Stimulated activated CD4-positive, alpha-beta T cell treated with anti-CD3 and anti-CD28 coated beads, Interleukin-12 subunit alpha, Interleukin-12 subunit beta, amount 100 ng/mL, for 4 hours (primary cell): ENCODE measurements around the gene CAPN9.
"Not testable (repeated sequence)": the region's sequence is repeated elsewhere in the genome, so short reads cannot be mapped to it uniquely, and the experiment has no call there.

ENCODE experiments used
- DNase-seq: peaks from one replicate; pipeline ENCODE4 v3.0.0-alpha.2; 2020

Gene CAPN9

GRCh38 chr1:230749150-230749549, 2.0 kb downstream of the CAPN9 start:
- no peak for DNase-seq

DNA sequence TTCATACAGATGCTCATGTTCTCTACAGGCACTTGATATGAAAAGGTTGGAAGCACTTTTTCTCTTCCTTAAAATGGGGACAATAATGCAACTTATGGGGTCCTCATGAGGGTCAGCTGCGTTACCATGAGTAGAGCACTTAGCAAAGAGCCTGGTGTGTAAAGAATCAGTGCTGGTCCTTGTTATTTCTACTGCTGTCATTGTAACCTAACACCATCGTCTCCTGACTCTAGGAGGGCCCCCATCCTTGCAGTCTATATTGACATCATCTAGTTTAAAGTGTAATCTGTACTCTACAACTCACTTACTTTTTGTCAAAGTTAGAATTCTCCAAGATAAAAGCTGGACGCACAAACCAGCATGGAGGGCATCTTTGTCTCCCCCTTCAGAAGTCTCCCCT, 2.4 kb downstream of the CAPN9 start:
- DNase-seq: no peak

GRCh38 chr1:230750576-230750975, 3.4 kb downstream of the CAPN9 start:
- no peak for DNase-seq

DNA sequence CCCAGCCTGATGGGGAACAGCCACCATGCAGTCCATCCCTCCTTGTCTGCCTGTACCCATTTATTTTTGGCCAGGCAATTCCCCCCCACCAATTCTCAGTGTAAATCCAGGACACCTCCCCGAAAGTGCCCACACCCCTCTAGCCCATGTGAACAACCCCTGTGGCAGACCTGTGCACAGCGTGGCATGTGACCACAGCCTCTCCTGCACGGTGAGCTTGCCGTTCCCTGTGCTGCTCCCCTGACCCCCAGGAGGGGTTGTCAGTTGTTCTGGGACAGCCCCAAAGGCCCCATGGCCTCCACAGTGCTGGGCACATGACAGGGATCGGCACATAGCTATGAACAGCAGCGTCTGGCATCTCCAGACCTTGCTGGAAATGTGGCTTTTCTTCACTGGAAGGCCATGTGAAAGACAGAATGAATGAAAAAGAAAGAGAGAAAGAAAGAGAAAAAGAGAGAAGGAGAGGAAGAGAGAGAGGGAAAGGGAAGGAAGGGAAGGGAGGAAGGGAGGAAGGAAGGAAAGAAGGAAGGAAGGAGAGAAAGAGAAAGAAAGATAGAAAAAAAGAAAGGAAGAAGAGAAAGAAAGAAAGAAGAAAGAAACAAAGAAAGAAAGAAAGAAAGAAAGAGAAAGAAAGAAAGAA, 3.9 kb downstream of the CAPN9 start:
- DNase-seq: no peak

DNA sequence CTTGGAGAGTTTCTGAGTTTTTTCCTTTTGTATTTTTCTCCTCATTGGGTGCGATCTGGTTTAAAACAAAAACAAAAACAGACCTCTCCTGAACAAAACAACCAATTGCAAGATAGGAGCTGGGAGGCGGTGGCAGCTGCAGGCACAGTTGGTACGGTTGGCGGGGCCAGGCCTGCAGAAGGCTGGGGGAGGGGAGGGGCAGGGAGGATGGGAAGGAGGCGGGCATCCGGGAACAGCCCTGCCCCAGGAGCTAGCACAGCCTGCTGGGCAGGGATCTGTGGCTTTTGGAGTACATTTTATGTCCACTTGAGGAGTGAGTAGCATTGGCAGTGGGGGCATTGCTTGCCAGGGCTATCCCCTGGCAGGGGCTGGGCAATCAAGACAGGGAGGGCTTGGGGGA, 5.2 kb downstream of the CAPN9 start:
- DNase-seq: no peak

- no peak for DNase-seq
Observed at GRCh38 chr1:230753191-230753585, 6.0 kb downstream of the CAPN9 start.

DNA sequence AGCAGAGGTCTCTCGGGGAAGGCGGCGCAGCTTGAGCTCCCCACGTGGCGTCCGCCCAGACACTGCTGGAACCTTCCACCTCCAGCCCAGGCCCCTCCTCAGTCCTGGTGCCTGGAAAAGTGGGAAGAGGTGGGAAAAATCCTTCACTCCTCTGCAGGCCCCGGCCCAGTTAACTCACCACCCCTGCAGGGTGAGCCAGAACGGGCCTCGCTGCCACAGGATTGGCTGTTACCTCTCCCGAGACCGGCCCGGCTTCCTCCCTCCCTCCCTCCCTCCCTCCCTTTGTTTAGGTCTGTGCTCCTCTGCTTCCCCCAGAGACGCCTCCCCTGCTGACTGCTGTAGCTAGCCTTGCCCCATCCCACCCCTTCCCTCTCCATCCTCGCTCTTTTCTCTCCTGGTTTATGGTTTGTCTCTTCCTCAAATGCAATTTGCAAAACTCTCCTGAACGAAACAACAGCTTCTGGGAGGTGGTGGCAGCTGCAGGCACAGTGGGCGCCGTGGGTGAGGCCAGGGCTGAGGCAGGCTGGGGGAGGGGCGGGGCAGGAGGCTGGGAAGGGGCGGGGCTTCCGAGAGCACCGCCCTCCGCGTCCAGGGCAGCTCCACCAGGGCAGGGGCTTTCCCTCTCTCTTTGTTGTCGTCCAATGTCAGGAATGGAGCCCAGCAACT, 6.5 kb downstream of the CAPN9 start:
- peak; percentile 9 for DNase-seq

DNA sequence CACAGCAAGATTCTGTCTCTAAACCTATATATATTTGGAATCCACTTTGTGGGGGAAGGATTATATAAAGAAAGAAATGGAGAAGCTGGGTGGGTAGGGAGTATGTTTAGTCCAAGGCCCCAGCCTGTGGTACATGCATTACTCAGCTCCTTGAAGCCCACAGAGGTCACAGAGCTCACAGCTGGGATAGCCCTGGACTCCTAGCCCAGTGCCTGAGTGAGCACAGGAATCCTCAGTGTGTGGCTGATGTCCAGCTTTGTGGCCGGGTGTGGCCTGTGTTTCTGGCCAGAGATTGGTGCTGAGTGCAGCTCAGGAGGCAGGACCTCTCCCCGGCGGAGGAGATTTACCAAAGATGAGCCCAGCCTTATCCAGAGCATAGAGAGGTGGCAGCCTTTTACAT, 7.6 kb downstream of the CAPN9 start:
- DNase-seq: no peak

DNA sequence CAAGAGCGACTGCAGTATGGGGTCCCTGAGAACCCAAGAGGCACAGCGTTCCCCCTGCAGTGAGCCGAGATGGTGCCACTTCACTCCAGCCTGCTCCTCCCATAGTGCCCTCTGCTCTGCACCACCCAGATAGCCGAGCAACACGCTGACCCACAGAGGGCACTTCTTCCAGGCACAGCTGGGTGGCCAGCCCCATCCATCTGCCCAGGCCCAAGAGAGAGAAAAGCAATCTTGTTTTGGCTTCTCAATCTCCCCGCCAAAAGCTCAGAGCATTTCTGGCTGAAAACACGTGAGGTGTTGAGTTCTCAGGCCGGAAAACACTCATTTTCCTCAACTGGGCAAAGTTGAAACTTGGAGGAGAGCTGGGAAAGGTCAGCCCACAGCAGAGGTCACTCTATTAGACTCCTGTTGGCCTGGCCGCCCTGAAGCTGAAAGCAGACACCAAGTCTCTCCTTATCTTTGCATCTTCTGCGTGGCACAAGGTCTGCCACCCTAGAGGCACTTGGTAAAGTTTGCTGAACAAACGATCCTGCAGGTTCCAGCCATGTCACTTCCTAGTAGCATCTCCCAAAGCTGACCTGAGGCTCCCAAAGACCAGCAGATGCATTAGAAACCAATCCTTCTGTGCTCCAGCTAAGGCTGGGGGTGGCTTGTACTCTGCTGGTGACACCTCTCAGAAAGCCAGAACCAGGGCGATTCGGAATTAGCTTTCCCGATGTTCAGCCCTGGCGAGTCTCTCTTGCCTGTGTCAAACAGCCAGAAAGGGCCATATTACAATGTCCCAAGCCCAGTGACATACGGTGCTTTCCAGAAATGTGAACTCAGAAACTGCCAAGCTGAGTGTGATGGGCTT, 10.9 kb downstream of the CAPN9 start:
- DNase-seq: no peak

GRCh38 chr1:230758709-230759368, 11.7 kb downstream of the CAPN9 start:
- DNase-seq: no peak

GRCh38 chr1:230759369-230760065, 12.3 kb downstream of the CAPN9 start:
- no peak for DNase-seq

DNA sequence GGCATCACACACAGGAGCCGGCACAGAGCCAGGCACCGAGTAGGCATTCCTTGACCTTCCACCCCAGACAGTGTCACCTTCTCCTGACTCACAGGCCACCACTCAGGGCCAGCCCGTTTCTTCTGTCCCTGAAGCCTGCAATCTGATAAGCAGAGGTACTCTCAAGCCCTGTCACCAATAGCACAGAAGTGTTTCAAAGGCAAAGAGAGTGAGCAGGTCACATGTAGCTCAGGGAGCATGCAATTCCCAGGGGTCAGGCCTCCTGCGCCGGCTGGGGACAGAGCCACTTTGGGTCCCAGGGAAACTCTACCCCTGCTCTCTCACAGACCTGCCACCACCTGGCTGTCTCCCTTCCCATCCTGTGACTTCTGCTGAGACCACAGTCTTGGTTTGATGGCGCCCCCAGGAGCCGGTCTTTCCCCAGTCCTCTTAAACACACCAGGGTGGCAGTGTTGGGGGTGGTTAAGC, 13.2 kb downstream of the CAPN9 start:
- no peak for DNase-seq

GRCh38 chr1:230761443-230762167, 14.4 kb downstream of the CAPN9 start:
- DNase-seq: no peak

GRCh38 chr1:230763927-230764591, 16.9 kb downstream of the CAPN9 start:
- no peak for DNase-seq

GRCh38 chr1:230766318-230766717, 19.1 kb downstream of the CAPN9 start:
- no peak for DNase-seq

DNA sequence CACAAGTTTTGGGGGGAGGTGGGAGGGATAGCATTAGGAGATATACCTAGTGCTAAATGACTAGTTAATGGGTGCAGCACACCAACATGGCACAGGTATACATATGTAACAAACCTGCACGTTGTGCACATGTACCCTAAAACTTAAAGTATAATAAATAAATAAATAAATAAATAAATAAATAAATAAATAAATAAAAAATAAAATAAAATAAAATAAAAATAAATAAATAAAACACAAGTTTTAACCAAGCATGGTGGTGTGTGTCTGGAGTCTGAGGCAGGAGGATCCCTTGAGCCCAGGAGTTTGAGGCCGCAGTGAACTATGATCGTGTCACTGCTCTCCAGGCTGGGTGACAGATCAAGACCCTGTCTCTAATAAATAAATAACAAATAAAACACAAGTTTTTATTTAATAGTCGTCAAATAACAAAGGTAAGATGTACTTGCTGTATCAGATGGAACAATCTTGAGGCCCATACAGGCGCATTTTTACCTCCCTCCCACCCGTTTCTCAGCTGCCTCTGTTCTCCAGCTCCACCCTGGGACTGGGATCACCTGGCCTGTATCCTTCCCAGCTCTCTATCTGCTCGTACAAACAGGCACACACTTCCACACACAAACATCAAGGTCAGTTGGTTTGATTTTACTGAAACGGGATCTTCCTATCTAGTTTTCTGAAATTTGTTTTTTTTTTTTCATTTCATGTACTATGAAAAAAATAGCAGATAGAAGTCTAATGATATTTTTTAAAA, 20.8 kb downstream of the CAPN9 start:
- not testable (repeated sequence) for DNase-seq

- no peak for DNase-seq
Observed at GRCh38 chr1:230768903-230769570, 21.8 kb downstream of the CAPN9 start.

DNA sequence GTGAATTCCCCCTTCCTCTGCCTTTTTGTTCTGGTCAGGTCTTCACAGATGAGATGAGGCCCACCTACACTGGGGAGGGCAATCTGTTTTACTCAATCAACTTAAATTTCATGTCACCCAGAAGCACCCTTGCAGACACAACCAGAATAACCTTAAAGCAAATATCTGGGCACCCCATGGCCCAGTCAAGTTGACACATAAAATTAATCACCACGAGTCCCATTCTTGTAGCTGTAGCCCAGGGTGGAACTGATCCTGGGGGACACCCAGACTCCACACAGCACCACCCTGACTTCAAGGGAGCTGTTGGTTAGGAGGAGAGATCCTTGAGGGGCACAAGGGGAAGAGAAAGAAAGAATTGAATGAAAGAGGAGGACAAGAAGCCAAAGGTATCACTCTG, 23.1 kb downstream of the CAPN9 start:
- no peak for DNase-seq

- no peak for DNase-seq
Observed at GRCh38 chr1:230771773-230772354, 24.7 kb downstream of the CAPN9 start.
